ENCODE measurements around the gene TXNDC11.

DNA sequence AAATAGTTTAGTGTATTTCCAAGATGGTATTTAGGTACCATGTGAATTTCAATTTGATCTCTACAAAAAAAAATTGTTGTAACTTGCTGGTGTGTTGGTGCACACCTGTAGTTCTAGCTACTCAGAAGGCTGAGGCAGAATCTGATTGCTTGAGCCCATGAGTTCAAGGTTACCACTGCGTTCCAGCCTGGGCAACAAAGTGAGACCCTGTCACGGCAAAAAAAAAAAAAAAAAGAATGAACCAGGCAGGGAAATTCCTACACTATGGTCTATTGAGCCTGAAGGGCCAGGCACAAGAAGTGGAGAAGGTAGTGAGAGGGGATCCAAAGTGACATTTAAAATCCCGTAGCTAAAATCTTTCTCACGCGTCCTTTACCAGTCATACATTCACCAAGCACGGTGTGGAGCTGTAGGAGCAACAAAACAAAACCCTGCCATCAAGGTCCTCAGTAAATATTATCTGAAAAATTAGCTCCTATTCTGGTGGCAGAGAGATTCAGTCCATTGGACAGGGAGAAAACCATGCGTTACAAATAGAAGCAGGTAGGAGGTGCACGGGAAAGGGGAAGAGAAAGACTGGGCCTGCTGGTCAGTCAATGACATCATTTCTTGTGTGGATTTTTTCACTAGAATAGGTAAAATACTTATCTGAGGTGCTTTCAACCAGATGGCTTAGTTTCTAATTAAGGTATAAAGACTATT is 27.3 kb downstream of the TXNDC11 start:
- TF ChIP-seq GATA3 (IDR thresholded peaks at IDR 0.05; ENCODE audit: low read depth, low read length) (no peak), GATA2 (IDR thresholded peaks at IDR 0.05; ENCODE audit: low read depth, low read length) (no peak)

Data from SH-SY5Y (cell line).